ENCODE results near the gene CEMIP. TPM values are rescaled to one million over a fixed set of nuclear protein-coding genes. Genes with fewer than 3 reads are reported as not detected.

The CEMIP gene
- total and polyA plus RNA-seq, 2 experiments from 2014 or later: 0.27 to 2.1 TPM

DNA sequence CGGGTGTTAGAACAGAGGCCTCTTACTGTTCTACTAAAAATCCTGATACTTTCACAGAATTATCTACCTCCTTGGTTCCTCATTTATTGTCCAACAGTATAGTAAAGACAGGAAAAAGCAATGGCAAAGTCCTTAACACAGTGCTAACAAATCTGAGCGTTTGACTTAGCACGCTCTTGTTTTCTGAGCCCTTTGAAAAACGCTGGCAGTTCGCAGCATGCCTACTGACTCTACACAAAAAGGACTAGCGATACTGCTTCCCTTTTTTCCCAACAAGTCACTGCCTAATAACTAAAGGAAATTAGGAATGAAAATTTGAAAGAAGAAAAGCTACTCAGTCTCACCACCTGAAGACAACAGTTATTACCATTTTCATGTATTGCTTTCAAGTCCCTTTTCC is 34.8 kb upstream of the CEMIP start:
- H3K27ac ChIP-seq (ENCODE audit: low read depth): no peak overlapping the region
- no peak overlapping the region for H2AFZ ChIP-seq
- H3K79me2 ChIP-seq (replicated peaks; ENCODE audit: insufficient read depth): peaks cover 23% of the 10 kb centered on the region
- peaks cover 4% of the 10 kb centered on the region; the same call in 2 of the 3 replicates for H3K36me3 Mint-ChIP-seq (ENCODE audit: low read depth)
- H3K9me2 ChIP-seq (ENCODE audit: insufficient read depth): peaks cover 11% of the 10 kb centered on the region; the same call in 1 of the 2 replicates
- H3K4me2 ChIP-seq: peak overlapping the region; percentile 21; the same call in 1 of the 2 replicates
- no peaks in the 10 kb centered on the region for H4K20me1 ChIP-seq (replicated peaks; ENCODE audit: insufficient read depth)
- H3K4me1 ChIP-seq (ENCODE audit: insufficient read depth): peaks cover 26% of the 10 kb centered on the region
- no peaks in the 10 kb centered on the region for H3F3A ChIP-seq (replicated peaks; ENCODE audit: low read depth)
- peaks cover 43% of the 10 kb centered on the region for H3K4me1 Mint-ChIP-seq
- H3K27me3 Mint-ChIP-seq (ENCODE audit: insufficient read depth, low read depth, poor library complexity): peaks cover 5% of the 10 kb centered on the region
- H3K9me3 Mint-ChIP-seq: peaks cover 2% of the 10 kb centered on the region; the same call in 1 of the 3 replicates
- no peak overlapping the region for H3K27ac Mint-ChIP-seq
- H3K4me3 Mint-ChIP-seq: no peak overlapping the region
- TF ChIP-seq CREB1 (CRISPR knock-in tag; IDR thresholded peaks at IDR 0.05; ENCODE audit: low read depth) (no peak), EZH2phosphoT487 (IDR thresholded peaks at IDR 0.05; ENCODE audit: unreplicated experiment) (no peak), ZNF114 (CRISPR knock-in tag; IDR thresholded peaks at IDR 0.05) (no peak), EZH2 (IDR thresholded peaks at IDR 0.05; ENCODE audit: low read depth, unreplicated experiment) (no peak), POLR2AphosphoS5 (IDR thresholded peaks at IDR 0.05; ENCODE audit: low read depth) (no peak), ZNF331 (CRISPR knock-in tag; IDR thresholded peaks at IDR 0.05; ENCODE audit: low read depth) (no peak), NANOG (IDR thresholded peaks at IDR 0.05; ENCODE audit: borderline replicate concordance) (no peak), JUNB (IDR thresholded peaks at IDR 0.05; ENCODE audit: unreplicated experiment) (no peak), STAT1 (IDR thresholded peaks at IDR 0.05; ENCODE audit: unreplicated experiment) (no peak)
- TF ChIP-seq, protein P1, sequence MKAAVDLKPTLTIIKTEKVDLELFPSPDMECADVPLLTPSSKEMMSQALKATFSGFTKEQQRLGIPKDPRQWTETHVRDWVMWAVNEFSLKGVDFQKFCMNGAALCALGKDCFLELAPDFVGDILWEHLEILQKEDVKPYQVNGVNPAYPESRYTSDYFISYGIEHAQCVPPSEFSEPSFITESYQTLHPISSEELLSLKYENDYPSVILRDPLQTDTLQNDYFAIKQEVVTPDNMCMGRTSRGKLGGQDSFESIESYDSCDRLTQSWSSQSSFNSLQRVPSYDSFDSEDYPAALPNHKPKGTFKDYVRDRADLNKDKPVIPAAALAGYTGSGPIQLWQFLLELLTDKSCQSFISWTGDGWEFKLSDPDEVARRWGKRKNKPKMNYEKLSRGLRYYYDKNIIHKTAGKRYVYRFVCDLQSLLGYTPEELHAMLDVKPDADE (IDR thresholded peaks at IDR 0.05): no peak
- TF ChIP-seq, protein P2, sequence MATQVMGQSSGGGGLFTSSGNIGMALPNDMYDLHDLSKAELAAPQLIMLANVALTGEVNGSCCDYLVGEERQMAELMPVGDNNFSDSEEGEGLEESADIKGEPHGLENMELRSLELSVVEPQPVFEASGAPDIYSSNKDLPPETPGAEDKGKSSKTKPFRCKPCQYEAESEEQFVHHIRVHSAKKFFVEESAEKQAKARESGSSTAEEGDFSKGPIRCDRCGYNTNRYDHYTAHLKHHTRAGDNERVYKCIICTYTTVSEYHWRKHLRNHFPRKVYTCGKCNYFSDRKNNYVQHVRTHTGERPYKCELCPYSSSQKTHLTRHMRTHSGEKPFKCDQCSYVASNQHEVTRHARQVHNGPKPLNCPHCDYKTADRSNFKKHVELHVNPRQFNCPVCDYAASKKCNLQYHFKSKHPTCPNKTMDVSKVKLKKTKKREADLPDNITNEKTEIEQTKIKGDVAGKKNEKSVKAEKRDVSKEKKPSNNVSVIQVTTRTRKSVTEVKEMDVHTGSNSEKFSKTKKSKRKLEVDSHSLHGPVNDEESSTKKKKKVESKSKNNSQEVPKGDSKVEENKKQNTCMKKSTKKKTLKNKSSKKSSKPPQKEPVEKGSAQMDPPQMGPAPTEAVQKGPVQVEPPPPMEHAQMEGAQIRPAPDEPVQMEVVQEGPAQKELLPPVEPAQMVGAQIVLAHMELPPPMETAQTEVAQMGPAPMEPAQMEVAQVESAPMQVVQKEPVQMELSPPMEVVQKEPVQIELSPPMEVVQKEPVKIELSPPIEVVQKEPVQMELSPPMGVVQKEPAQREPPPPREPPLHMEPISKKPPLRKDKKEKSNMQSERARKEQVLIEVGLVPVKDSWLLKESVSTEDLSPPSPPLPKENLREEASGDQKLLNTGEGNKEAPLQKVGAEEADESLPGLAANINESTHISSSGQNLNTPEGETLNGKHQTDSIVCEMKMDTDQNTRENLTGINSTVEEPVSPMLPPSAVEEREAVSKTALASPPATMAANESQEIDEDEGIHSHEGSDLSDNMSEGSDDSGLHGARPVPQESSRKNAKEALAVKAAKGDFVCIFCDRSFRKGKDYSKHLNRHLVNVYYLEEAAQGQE (IDR thresholded peaks at IDR 0.05; ENCODE audit: unreplicated experiment): no peak
- TF ChIP-seq, protein P3, sequence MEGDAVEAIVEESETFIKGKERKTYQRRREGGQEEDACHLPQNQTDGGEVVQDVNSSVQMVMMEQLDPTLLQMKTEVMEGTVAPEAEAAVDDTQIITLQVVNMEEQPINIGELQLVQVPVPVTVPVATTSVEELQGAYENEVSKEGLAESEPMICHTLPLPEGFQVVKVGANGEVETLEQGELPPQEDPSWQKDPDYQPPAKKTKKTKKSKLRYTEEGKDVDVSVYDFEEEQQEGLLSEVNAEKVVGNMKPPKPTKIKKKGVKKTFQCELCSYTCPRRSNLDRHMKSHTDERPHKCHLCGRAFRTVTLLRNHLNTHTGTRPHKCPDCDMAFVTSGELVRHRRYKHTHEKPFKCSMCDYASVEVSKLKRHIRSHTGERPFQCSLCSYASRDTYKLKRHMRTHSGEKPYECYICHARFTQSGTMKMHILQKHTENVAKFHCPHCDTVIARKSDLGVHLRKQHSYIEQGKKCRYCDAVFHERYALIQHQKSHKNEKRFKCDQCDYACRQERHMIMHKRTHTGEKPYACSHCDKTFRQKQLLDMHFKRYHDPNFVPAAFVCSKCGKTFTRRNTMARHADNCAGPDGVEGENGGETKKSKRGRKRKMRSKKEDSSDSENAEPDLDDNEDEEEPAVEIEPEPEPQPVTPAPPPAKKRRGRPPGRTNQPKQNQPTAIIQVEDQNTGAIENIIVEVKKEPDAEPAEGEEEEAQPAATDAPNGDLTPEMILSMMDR (conservative IDR thresholded peaks at IDR 0.05; ENCODE audit: low read depth in 2 of 2): no peak
- TF ChIP-seq, protein P4, sequence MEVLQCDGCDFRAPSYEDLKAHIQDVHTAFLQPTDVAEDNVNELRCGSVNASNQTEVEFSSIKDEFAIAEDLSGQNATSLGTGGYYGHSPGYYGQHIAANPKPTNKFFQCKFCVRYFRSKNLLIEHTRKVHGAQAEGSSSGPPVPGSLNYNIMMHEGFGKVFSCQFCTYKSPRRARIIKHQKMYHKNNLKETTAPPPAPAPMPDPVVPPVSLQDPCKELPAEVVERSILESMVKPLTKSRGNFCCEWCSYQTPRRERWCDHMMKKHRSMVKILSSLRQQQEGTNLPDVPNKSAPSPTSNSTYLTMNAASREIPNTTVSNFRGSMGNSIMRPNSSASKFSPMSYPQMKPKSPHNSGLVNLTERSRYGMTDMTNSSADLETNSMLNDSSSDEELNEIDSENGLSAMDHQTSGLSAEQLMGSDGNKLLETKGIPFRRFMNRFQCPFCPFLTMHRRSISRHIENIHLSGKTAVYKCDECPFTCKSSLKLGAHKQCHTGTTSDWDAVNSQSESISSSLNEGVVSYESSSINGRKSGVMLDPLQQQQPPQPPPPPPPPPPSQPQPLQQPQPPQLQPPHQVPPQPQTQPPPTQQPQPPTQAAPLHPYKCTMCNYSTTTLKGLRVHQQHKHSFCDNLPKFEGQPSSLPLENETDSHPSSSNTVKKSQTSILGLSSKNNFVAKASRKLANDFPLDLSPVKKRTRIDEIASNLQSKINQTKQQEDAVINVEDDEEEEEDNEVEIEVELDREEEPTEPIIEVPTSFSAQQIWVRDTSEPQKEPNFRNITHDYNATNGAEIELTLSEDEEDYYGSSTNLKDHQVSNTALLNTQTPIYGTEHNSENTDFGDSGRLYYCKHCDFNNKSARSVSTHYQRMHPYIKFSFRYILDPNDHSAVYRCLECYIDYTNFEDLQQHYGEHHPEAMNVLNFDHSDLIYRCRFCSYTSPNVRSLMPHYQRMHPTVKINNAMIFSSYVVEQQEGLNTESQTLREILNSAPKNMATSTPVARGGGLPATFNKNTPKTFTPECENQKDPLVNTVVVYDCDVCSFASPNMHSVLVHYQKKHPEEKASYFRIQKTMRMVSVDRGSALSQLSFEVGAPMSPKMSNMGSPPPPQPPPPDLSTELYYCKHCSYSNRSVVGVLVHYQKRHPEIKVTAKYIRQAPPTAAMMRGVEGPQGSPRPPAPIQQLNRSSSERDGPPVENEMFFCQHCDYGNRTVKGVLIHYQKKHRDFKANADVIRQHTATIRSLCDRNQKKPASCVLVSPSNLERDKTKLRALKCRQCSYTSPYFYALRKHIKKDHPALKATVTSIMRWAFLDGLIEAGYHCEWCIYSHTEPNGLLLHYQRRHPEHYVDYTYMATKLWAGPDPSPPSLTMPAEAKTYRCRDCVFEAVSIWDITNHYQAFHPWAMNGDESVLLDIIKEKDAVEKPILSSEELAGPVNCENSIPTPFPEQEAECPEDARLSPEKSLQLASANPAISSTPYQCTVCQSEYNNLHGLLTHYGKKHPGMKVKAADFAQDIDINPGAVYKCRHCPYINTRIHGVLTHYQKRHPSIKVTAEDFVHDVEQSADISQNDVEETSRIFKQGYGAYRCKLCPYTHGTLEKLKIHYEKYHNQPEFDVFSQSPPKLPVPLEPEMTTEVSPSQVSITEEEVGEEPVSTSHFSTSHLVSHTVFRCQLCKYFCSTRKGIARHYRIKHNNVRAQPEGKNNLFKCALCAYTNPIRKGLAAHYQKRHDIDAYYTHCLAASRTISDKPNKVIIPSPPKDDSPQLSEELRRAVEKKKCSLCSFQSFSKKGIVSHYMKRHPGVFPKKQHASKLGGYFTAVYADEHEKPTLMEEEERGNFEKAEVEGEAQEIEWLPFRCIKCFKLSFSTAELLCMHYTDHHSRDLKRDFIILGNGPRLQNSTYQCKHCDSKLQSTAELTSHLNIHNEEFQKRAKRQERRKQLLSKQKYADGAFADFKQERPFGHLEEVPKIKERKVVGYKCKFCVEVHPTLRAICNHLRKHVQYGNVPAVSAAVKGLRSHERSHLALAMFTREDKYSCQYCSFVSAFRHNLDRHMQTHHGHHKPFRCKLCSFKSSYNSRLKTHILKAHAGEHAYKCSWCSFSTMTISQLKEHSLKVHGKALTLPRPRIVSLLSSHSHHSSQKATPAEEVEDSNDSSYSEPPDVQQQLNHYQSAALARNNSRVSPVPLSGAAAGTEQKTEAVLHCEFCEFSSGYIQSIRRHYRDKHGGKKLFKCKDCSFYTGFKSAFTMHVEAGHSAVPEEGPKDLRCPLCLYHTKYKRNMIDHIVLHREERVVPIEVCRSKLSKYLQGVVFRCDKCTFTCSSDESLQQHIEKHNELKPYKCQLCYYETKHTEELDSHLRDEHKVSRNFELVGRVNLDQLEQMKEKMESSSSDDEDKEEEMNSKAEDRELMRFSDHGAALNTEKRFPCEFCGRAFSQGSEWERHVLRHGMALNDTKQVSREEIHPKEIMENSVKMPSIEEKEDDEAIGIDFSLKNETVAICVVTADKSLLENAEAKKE (CRISPR knock-in tag; IDR thresholded peaks at IDR 0.05): no peak
- H3K27me3 ChIP-seq (ENCODE audit: insufficient read depth): no peaks in the 10 kb centered on the region
- ATAC-seq (peak; percentile 28; the same call in 2 of the 3 replicates), DNase-seq (ENCODE audit: low spot score) (peak; percentile 20)
- H3K4me3 ChIP-seq: no peak overlapping the region
- no peaks in the 10 kb centered on the region for H3K36me3 ChIP-seq (ENCODE audit: insufficient read depth)
